COR-L47 (cell line): ENCODE results near the gene MSI1.
A peak's percentile ranks its signal among the peaks of the same experiment; 100 is the strongest.

Experiments
- DNase-seq: peaks from one replicate; lab custom pipeline; 2025; lab: John Stamatoyannopoulos, UW

The MSI1 gene

DNA sequence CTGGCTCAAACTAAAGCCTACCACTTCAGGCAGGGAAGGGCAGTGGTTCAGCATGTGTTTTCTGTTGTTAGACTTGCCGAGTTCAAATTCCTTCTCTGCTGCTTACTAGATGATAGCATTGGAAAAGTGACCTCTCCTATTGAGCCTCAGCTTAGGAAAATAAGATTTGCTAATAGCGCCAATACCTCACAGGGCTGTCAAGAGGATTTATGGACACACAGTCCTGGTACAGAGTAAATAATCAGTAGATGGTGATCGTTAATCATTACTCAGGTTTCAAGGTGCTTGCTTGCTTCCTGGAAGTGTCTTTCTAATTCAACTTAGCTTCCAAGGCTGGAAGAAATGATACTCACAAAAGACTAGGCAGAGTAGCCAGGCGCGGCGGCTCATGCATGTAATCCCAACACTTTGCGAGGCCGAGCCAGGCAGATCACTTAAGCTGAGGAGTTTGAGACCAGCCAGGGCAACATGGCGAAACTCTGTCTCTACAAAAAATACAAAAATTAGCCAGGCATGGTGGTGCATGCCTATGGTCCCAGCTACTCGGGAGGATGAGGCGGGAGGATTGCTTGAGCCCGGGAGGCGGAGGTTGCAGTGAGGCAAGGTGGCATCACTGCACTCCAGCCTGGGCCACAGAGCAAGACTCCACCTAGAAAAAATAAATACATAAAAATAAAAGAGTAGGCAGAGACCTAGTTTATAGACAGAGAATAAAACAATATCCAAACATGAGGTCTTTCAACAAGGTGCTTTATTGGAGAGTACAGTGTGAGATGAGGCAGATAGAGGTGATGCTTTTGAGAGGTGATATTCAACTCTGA lies 47.4 kb downstream of the MSI1 start:
- no peak for DNase-seq

DNA sequence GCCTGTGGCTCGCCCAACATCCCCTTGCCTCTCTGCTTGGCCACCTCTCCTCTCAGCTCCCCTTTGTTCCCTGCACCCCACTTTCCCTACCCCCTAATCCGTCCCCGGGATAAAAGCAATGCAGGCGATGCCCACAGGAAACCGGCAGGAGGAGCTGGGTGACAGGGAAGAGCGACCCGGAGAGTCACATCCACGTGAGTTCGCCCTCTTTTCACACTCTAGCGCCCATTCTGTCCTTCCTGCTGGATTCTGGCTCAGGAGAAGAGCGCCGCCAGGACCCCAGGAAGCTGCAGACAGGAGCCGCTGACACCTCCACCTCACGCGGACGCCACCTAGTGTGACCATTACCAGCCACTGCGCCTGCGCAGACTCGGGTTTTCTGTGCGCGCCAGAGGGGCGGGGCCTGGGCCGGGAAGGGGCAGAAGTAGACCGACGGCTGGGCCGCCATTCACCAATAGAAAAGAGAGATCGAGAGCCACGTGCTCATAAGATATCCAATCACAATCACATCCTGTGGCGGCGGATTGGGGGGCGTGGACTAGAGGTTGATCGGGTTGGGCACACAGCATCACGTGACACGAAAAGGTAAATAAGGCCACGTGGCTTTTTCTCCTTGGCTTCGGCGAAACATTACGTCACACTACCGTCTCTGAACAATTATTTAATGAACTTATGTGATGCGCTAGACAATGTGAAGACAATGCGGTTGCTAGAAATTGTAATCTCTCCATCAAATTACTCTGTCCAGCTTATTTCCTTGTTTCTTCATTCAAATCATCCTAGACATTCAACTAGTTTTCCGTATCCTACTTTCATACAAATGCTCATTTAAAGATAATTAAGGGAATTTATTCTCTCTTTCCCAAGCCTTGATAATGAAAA lies 51.5 kb downstream of the MSI1 start:
- peak; percentile 100 for DNase-seq

DNA sequence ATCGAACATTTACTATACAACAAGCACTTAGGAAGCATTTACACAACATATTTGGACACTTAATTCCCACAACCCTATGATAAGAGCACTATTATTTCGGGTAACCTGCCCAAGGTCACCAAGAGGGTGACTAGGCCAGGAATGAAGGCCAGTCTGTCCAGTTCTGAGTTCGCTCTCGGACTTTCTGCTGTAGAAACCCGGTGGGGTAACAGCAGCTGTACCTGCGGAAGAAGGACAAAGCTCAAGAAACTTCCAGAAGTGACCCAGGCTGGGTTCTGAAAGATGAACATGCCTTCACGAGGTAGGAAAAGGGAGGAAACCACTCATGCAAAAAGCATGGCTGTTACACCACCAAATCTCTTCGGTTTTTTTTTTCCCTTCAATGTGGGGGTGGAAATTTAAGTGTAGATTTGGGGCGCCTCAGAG lies 52.2 kb downstream of the MSI1 start:
- DNase-seq = no peak

DNA sequence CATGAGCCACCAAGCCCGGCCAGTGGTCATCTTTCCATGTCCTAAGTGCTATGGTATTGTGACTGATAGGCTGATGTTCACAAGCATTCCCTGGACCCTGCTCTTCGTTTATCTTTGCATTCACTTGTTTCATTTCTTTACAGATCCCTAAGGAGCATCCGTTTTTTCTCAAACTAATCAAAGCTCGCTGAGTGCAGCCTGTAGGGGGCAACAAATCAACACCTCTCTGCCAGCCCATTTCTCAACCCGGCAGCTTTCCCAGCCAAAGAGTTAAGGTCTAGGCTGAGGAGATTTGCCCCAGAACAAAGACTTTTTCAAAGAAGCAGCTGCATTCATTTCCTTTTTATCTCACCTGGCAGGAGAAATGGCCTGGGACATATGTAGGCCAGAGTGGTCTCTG lies 54.7 kb downstream of the MSI1 start:
- DNase-seq = no peak

DNA sequence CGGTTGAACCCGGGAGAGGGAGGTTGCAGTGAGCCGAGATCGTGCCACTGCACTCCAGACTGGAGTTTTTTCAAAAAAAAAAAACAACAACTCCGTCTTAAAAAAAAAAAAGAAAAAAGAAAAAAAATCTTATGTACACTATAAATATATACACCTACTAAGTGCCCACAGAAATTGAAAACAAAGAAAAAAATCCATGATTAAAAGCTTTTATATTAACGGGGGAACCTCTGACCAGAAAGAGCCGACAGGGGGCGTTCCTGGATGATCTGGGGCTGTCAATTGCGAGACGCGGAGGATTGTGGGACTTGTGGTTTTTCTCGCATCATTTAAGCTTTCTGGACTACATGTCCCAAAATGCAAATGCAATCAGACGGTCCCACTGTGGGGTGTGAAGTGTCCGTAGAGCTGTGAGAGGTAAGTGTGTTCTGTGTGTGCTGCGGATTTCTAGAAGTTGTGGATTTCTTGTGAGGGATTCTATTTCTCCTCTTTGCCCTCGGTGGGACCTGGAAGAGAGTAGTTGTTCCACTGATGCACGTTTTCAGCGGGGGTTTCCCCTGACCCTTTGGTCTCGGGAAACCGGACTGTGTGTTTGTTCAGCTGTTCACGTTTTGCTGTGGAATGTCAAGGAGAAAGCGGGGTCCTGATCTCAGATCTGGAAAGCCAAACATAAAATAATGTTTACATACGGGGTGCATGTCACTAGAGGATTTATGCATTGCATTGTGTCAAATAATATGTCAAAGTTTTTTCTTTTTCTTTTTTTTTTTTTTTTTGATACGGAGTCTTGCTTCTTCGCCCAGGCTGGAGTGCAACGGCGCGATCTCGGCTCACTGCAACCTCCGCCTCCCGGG lies 66.8 kb downstream of the MSI1 start, which contains the start of gene SIRT4:
SIRT4 (plus strand) TSS at position 360 of the 854 bp plus-strand sequence. CDS start 1,241 bp downstream, outside the sequence.
- DNase-seq = peak; percentile 89

DNA sequence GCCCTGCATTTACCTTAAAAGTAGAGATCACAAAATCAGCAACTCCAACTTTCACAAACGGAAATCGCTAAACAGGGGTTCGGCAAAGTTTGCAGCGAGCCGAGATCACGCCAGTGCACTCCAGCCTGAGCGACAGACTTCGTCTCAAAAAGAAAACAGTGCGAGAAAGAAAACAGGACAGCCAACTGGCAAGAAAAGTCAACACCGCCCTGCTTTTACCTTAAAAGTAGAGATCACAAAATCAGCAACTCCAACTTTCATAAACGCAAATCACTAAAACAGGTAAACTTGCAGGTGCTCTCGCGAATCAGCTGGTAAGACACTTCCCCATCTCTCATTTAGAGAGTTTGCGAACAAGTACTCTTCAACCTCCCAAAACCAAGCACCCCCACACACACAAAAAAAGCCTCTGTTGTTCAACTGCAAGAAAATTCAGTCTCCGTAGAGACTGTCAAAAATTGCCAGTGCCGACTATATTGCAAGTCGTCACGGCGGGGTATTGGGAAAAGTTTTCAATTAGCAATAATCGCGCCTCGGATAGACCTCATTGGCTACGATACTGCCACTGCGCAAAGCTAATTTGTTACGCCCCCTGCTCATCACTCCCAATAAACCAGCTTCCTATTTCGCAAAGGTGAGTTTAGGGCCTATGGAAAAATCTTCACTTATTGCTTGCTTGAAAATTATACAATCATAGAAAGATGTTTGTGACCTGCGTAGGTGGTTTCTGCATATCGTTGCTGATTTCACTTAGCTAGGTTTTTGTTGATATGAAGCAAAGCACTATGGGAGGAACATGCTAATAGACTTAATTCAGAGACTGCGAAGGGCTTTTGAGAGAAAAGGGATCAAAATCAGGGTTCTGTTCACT lies 76.1 kb downstream of the MSI1 start, which contains the start of gene RNU4-1:
RNU4-1 (minus strand) TSS at position 577 of the 871 bp plus-strand sequence.
- DNase-seq = peak; percentile 87

DNA sequence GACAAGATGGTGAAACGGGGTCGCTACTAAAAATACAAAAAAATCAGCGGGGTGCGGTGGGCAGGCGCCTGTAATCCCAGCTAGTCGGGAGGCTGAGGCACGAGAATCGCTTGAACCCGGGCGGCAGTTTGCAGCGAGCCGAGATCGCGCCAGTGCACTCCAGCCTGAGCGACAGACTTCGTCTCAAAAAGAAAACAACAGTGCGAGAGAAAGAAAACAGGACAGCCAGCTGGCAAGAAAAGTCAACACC lies 76.6 kb downstream of the MSI1 start:
- DNase-seq = no peak
